Endometrial microvascular endothelial cells (primary cell): ENCODE data around the gene RNF125. TPM values are rescaled to one million over a fixed set of nuclear protein-coding genes. Genes with fewer than 3 reads are reported as not detected.
"Not testable (repeated sequence)": the region's sequence is repeated elsewhere in the genome, so short reads cannot be mapped to it uniquely, and the experiment has no call there.

ENCODE experiments used
- in situ Hi-C: cut with HindIII; loops from 2 replicates; pipeline ENCODE4 v1.10.0; 2017; ENCODE audit warnings: low sequenced_read_pairs, low pct_unique_long_range_greater_than_20kb; ENCODE audit errors: inconsistent ontology term
- total RNA-seq: library from RNA; depleted of rRNA; stranded (reverse); fragments of >200 nt; gene quantifications from one replicate; pipeline ENCODE4 v1.2.3, GENCODE V29; 2015; ENCODE audit errors: inconsistent ontology term

Gene RNF125
- total RNA-seq, 1 donor from 2014 or later = 0.19 TPM

DNA sequence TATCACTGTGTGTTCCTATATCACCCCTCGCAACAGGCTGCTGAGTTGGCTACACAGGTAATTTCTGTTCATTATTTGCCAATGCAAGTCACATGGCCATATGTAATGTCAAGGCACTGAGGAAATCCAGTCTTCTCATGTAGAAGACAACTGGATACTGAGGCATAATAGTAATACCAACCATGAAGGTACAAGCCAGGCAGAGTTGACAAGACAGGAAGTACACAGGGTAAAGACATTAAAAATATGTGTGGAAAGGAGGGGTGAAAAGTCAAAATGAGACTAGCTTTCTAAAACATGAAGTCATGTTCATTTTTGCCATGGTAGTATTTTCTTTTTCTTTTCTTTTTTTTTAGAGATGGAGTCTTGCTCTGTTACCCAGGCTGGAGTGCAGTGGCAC is 55.6 kb downstream of the RNF125 start:
- in situ Hi-C loops = no loop called here

DNA sequence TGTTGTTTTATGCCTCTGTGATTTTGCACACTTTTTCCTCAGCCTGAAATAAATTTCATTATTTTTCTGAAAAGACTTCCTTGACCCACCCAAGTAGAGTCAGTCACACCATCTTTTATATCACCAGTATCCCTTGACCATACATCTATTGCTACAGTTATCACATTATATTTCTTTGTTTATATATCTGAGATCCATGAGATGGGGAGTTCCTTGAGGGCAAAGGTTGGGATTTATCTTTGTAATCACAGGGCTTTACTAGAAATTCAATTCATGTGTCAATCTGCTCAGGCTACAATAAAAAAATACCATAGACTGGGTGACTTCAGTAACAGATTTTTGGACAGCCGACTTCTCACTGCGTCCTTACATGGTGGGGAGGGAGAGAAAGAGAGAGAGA is 60.2 kb downstream of the RNF125 start:
- in situ Hi-C loops = no loop called here

DNA sequence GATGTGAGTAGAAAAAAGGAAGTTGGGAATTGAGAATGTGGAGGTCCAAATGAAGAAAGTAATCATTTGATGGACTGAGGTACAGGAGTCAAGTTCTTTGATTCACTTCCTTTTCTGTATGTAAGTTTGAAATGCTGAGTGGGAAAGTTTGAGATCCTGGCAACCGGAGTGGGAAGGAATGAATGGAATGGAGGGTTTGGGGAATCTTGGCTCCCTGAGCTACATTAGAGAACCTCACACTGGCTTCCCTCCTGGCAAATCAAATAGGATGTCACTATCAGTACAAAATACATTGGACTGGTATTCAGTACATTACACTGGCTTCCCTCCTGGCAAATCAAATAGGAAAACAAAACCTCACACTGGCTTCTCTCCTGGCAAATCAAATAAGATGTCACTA is 63.3 kb downstream of the RNF125 start:
- in situ Hi-C loops = no loop called here

DNA sequence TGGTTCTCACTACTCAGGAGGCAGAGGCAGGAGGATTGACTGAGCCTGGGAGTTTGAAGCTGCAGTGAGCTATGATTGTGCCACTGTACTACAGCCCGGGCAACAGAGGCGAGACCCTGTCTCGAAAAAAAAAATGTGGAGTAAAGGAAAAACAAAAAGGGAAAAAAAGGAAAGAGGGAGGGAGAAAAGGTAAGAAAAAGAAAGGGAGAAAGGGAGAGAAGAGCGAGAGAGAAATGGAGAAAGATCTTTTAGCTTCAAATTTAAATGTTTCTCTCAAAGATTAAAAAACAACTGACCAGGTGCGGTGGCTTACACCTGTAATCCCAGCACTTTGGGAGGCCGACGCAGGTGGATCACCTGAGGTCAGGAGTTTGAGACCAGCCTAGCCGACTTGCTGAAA is 65.2 kb downstream of the RNF125 start:
- in situ Hi-C loops = no loop called here

DNA sequence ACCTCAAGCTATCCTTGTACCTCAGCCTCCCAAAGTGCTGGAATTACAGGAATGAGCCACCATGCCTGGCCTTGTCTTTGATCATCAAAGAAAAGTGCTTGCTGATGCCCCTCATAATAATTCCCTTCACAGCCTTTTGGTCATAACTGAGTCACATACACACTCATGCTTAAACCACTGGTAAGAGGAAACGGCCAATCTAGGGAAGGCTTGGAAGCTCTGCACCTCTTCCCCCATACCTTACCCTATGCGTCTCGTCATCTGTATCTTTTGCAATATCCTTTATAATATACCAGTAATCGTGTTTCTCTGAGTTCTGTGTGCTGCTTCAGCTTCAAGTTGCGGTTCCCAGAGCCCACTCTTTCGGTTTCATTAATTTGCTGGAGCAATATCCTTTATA is 68.3 kb downstream of the RNF125 start:
- in situ Hi-C loops = no loop called here

DNA sequence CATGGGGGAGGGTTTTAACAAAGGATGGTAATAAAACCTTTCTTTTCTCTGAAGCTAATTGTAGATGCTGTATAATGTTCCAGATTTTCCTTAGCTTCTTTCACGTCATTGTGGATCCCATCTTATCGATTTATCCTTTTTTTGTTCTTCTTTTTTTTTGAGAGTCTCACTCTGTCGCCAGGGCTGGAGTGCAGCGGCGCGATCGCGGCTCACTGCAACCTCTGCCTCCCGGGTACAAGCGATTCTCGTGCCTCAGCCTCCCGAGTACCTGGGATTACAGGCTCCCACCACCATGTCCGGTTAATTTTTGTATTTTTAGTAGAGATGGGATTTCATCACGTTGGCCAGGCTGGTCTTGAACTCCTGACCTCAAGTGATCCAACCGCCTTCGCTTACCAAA is 72.2 kb downstream of the RNF125 start:
- in situ Hi-C loops = not testable (repeated sequence)

DNA sequence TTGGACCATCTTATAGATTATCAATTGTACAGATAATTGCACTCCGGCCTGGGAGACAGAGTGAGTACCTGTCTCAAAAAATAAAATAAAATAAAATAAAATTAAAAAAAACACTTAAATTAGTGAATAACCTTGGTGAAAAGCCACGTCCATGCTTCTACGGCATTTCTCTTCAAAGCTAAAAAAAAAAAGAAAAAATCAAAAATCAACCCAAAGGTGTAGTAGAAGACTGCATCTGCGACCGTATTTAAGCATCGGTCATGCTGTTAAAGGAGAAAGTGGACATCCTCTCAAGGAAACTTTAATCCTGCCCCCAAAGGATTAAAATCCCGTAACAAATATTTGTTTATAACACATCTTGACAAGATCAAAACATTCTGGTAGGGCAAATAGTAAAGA is 72.7 kb downstream of the RNF125 start:
- in situ Hi-C loops = no loop called here

DNA sequence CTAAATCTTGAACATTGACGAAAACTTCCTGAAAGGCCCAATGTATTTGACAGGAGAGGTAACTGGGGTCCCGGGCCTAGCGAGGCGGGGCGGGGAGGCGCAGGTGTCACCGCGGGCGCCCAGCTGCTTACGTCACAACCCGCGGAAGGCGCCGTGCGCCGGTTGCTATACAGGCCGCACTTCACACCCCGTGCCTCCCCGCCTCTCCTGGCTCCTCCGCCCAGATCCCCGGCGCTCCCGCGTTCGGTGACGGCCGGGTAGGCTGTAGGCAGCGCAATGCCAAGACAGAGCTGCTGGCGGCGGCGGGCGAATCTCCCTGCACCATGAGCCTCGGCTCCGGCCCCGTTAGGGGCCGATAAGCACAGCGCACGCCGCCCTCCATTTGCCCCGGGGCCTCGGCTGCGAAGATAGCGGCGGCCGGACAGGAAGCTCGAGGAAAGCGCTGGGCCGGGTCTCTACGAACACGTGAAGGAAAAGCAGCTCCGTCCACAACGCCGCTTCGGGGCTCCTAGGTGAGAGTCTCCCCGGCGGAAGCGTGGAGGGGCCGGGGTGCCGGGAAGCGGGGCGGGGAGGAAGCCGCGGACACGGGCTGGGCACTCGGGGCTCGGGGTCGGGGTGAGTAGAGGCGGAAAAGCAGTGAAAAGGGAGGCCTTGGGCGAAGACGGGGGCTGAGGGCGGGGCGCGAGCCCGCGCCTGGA is 73.2 kb downstream of the RNF125 start, which contains the start of gene RNF138:
RNF138 (plus strand) TSS at position 151 of the 698 bp plus-strand sequence. CDS start 903 bp downstream, outside the sequence.
- in situ Hi-C loops = no loop called here

DNA sequence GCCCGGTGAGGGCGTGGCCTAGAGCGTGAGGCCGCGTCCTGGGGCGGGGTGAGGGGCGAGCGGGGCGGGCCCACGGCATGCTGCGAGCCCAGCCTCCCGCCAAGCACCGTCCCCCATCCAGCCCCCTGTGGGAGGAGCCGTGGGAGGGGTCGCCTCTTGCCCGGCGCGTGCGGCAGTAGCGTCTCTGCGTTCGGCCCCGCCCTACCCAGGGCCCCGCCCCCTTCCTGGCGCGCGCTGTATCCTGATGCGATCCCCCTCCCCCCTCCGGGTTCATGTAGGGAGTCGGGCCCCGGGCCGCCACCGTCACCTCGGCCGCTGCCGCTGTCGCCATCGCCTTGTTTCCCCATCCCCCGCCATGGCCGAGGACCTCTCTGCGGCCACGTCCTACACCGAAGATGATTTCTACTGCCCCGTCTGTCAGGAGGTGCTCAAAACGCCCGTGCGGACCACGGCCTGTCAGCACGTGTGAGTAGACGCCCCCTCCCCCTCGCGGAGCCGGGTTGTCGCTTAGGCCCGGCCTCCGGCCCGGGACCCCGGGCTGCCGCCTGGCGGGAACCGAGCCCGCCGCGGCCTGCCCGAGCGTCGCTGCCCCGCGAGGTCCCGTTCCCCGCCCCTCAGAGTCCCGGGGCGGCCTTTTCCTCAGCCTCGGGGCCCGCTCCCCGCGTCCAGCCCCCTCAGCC is 73.9 kb downstream of the RNF125 start:
- in situ Hi-C loops = no loop called here

DNA sequence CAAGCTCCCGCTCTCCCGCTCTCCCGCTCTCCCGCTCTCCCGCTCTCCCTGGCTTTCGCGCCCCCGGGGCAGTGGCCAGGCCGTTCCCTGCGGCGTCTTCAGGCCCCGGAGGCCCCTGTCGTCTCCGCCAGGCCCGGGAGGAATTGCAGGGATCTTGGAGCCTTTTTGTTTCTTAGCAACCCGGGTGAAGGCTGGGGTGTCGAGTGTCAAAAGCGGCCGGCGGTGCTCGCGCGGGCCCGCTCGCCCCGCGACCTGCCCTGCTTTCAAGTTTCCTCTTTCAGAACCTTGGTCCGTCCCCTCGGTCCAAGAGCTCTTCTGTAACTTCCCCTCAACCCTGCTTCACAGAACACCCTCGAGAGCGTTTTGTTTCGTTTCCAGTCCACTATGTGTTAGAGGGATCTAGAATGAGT is 74.5 kb downstream of the RNF125 start:
- in situ Hi-C loops = no loop called here

DNA sequence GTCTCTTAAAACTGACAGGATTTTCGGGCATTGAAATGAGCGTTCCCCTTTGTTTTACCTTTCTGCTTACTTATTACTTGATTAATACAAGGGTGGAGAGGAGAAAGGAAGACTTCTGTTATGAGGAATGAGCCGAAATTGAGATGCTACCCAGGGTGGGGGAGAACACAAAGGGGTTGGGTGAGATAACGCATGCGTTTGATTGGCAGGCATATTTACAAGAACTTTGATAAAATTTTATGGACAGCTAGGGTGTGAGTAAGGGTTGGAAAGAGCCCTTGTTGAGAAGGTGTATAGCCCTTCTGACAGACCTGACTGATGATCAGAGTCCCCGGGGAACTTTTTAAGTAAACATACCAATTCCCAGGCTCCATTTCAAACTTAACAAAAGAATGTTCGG is 74.9 kb downstream of the RNF125 start:
- in situ Hi-C loops = no loop called here

DNA sequence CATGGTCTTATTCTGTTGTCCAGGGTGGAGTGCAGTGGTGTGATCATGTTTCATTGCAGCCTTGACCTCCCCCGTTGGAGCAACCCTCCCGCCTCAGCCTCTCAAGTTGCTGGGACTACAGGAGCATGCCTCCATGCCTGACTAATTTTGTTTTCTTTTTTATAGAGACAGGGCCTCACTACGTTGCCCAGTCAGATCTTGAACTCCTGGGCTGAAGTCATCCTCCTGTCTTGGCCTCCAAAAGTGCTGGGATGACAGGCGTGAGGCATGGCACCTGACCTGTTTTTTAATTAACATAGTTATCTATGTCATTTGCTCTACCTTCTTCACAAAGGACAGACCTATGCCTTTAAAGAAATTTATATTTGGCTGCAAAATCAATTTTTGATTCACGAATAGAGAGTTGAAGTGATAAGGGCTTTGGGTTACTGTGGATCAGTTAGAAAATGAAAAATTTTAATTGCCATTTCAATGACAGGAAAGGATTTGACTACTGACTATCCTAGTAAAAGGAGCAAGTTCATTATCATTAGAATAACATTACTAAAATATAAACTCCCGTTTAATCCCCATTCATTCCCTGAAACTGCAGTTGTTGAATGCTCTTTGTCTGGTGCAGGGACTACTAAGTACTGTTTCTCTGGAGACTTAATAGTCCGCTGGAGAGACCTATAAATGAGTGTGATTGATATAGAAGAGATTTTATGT is 76.7 kb downstream of the RNF125 start:
- in situ Hi-C loops = no loop called here

DNA sequence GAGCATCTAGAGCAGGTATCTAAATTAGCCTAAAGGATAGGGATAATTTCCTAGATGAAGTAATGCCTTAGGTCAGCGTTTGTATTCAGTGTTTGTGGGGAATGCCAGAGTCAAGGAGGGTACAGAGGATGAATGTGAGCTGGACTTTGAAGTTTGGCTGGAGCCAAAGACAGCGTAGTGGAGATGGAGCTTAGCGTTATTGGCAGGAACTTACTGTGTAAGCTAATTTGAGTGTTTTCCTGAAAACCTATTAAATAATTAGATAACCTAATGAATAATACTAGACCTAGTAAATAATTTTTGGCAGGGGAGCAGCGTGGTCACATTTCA is 77.2 kb downstream of the RNF125 start:
- in situ Hi-C loops = no loop called here

DNA sequence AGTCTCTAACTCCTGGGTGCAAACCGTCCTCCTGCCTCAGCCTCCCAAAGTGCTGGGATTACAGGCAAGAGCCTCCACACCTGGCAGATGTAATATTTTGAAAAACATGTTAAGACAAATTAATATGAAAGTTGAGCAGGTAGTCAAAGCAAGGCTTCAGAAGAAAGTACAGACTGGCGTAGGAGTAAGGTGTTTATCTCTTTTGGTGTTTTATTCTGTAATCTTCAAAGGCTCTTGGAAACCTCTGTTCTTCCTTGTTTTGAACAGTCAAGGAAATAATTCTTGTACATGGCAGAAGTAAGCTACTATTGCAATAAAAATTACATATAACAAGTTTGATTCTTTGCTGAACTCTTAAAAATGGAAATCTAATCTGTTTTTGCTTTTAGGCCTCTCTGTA is 78.3 kb downstream of the RNF125 start:
- in situ Hi-C loops = no loop called here

DNA sequence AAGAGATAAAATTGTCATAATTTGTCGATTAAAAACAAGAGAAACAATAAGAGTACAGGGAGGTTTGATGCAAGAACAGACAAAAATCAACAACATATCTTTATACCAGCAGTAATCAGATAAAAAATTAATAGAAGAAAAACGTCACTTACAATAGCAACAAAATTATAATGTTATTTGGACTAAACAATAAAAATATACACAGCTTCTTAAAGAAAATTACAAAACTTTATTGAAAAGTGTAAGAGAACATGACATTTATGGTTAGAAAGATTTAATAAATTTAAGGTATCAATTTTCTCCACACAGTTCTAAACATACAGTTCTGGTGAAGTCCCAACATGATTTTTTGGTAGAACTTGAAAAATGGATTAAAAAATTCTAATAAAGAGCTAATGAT is 85.9 kb downstream of the RNF125 start:
- in situ Hi-C loops = no loop called here

DNA sequence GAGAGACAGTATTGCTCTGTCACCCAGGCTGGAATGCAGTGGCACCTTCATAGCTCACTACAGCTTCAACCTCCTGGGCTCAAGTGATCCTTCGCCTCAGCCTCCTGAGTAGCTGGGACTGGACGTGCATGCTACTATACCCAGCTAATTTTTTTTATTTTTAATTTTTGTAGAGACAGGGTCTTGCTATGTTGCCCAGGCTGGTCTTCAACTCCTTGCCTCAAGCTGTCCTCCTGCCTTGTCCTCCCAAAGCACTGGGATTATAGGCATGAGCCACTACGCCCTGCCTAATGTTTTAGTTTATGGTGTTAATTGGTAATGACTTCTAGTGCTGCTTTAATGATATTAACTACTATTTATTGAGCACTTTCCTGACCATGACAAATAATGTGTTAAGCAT is 91.4 kb downstream of the RNF125 start:
- in situ Hi-C loops = no loop called here

DNA sequence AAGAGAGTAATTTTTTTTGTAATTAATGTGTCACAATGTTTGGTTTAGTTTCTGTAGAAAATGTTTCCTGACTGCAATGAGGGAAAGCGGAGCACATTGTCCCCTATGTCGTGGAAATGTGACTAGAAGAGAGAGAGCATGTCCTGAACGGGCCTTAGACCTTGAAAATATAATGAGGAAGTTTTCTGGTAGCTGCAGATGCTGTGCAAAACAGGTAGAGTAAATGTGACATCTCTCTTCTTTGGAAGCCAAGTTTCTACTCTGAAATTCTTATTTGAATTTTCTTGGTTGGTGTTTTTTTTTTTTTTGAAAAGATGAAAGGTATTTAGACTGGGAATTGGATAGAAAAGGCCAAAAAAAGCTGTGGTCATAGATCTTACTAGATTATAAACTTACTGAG is 93.1 kb downstream of the RNF125 start:
- in situ Hi-C loops = no loop called here

DNA sequence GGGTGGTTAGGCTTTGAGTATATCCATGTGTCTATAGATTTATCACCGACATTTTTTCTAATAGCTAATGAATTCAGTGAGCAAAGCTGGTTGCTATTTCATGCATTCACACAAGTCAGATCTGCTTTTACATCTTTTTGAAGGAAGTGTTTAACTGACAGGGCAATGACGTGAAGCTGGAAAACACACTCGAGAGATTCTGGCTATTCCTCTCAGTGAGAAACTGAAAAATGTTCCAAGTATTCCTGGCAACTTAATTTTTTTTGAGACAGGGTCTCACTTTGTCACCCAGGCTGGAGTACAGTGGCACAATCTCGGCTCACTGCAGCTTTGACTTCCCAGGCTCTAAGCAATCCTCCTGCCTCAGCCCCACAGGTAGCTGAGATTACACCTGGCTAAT is 94.2 kb downstream of the RNF125 start:
- in situ Hi-C loops = no loop called here

DNA sequence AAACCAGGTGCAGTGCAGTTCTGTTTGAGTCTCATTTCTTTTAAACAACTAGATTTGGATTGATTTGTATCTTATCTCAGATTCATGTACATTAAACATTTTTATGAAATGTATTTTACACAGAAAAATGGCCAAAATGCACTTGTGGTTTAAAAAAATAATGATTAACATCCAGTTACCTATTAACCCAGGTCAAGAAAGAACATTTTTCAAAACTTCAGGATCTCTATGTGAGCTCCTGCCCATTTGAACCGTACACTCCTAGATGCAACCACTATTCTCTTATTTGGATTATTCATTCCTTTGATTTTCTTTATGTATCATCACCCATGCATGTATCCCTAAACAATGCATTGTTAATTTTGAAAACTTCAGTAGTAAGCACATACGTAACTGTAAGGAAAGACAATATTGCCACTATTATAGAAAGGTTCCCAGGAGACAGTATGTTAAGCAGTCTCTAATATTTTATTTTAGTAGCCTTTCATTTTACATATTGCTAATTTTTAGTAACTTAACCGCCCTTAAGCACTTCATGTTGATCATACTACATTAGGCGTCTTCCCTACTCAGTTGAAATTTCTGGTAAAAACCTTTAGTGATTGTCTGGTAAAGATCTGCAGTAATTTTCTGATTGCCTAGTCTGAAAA is 95.8 kb downstream of the RNF125 start:
- in situ Hi-C loops = no loop called here

DNA sequence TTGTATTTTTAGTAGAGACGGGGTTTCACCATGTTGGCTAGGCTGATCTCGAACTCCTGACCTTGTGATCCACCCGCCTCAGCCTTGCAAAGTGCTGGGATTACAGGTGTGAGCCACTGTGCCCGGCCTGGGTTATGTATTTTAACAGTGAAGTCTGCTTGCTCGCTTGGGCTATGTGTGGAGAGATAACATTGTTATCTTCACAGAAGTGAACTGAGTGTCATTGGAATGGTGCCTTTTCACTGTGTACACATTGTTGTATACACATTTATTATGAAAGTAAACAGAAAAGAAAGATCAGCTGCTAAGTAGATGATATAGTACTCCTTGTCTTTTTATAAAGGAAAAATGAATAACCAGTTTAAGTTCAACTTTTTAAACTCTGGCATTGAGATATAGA is 103.4 kb downstream of the RNF125 start:
- in situ Hi-C loops = no loop called here
